Neural cell (in vitro differentiated cells): ENCODE results near the gene PHACTR1. TPM values are rescaled to one million over a fixed set of nuclear protein-coding genes. Genes with fewer than 3 reads are reported as not detected.

Experiments
- H2AFZ ChIP-seq: fragments of 200-600, 300-800 bp; sonication (generic), shearing (Covaris generic); 2 replicates; pipeline ENCODE4 v1.6.0; 2014; ENCODE audit warnings: low read depth, mild to moderate bottlenecking, antibody characterized with exemption, low read length, moderate library complexity
- H3F3A ChIP-seq: fragments of 200-600 bp; shearing (Covaris generic); 2 replicates; pipeline ENCODE4 v1.6.1; 2016; ENCODE audit warnings: mild to moderate bottlenecking, moderate library complexity, mixed read lengths, antibody characterized with exemption, low read length; ENCODE audit not compliant: insufficient read depth, poor library complexity, severe bottlenecking
- H3K27ac ChIP-seq: fragments of 200-600, 300-800 bp; sonication (generic), shearing (Covaris generic); 2 replicates; pipeline ENCODE4 v1.5.1; 2014; ENCODE audit warnings: mild to moderate bottlenecking, low read length, moderate library complexity
- H3K27me3 ChIP-seq: fragments of 300-800, 200-600 bp; sonication (generic), shearing (Covaris generic); 2 replicates; pipeline ENCODE4 v1.6.0; 2014; ENCODE audit warnings: mild to moderate bottlenecking, low read depth, low read length, moderate library complexity; ENCODE audit not compliant: insufficient read depth
- H3K36me3 ChIP-seq: fragments of 300-800, 200-600 bp; sonication (generic), shearing (Covaris generic); 2 replicates; pipeline ENCODE4 v1.5.1; 2014; ENCODE audit warnings: mild to moderate bottlenecking, antibody characterized with exemption, low read length, moderate library complexity; ENCODE audit not compliant: insufficient read depth
- H3K4me2 ChIP-seq: fragments of 300-800, 200-600 bp; sonication (generic), shearing (Covaris generic); 2 replicates; pipeline ENCODE4 v1.6.0; 2014; ENCODE audit warnings: mild to moderate bottlenecking, low read length
- H3K4me3 ChIP-seq: fragments of 300-800, 200-600 bp; sonication (generic), shearing (Covaris generic); 2 replicates; pipeline ENCODE4 v1.5.1; 2014; ENCODE audit warnings: mild to moderate bottlenecking, low read length, moderate library complexity
- H3K79me2 ChIP-seq: fragments of 200-600 bp; shearing (Covaris generic); replicated peaks from 2 replicates; pipeline ENCODE4 v1.6.0; 2014; ENCODE audit warnings: mild to moderate bottlenecking, low read length, moderate library complexity; ENCODE audit not compliant: insufficient read depth
- H3K9ac ChIP-seq: fragments of 300-800, 200-600 bp; sonication (generic), shearing (Covaris generic); 2 replicates; pipeline ENCODE4 v1.6.1; 2016; ENCODE audit warnings: mild to moderate bottlenecking, low read length, mixed read lengths
- H3K9me2 ChIP-seq: fragments of 200-600 bp; shearing (Covaris generic); 2 replicates; pipeline ENCODE4 v1.6.1; 2016; ENCODE audit warnings: mild to moderate bottlenecking, low read length, mixed read lengths; ENCODE audit not compliant: insufficient read depth
- H3K9me3 ChIP-seq: fragments of 200-600, 300-800 bp; sonication (generic), shearing (Covaris generic); 2 replicates; pipeline ENCODE4 v1.6.1; 2016; ENCODE audit warnings: mild to moderate bottlenecking, mixed run types, low read length, moderate library complexity, mixed read lengths
- H4K20me1 ChIP-seq: fragments of 200-600 bp; shearing (Covaris generic); 2 replicates; pipeline ENCODE4 v1.6.1; 2016; ENCODE audit warnings: mild to moderate bottlenecking, mixed run types; ENCODE audit not compliant: insufficient read depth
- EP300 ChIP-seq: fragments of 450-650 bp; conservative IDR thresholded peaks from 2 replicates; pipeline ENCODE4 v1.6.1; 2014; ENCODE audit warnings: antibody characterized with exemption, mild to moderate bottlenecking, moderate library complexity; ENCODE audit not compliant: poor library complexity, severe bottlenecking
- EZH2 ChIP-seq: fragments of 200-600, 300-800 bp; shearing (Covaris generic), sonication (generic); IDR thresholded peaks from 2 replicates; pipeline ENCODE4 v1.6.1; 2014; ENCODE audit warnings: antibody characterized with exemption, low read length, borderline replicate concordance, mild to moderate bottlenecking; ENCODE audit not compliant: insufficient read depth, poor library complexity, severe bottlenecking
- MXI1 ChIP-seq: fragments of 450-650 bp; conservative IDR thresholded peaks from 2 replicates; pipeline ENCODE4 v1.6.1; 2014; ENCODE audit warnings: antibody characterized with exemption, mild to moderate bottlenecking; ENCODE audit not compliant: poor library complexity, severe bottlenecking
- POLR2AphosphoS5 ChIP-seq: IDR thresholded peaks from 2 replicates; pipeline ENCODE4 v1.6.1; 2012
- RAD21 ChIP-seq: fragments of 450-650 bp; conservative IDR thresholded peaks from 2 replicates; pipeline ENCODE4 v1.6.1; 2014; ENCODE audit warnings: antibody characterized with exemption, mild to moderate bottlenecking, moderate library complexity
- SMC3 ChIP-seq: fragments of 450-650 bp; conservative IDR thresholded peaks from 2 replicates; pipeline ENCODE4 v1.6.1; 2014; ENCODE audit warnings: antibody characterized with exemption, mild to moderate bottlenecking, moderate library complexity; ENCODE audit not compliant: poor library complexity
- TAF1 ChIP-seq: IDR thresholded peaks from 2 replicates; pipeline ENCODE4 v1.6.1; 2012; ENCODE audit warnings: low read depth
- polyA plus RNA-seq: library from polyadenylated mRNA; depleted of rRNA; stranded (reverse); fragments of >200 nt; gene quantifications from 2 replicates; pipeline ENCODE4 v1.2.3, GENCODE V29; 2014
- TF ChIP-seq, protein P1 (sequence below): IDR thresholded peaks from 2 replicates; pipeline ENCODE4 v1.6.1; 2012; ENCODE audit warnings: borderline replicate concordance
- TF ChIP-seq, protein P2 (sequence below): fragments of 450-650 bp; IDR thresholded peaks from 2 replicates; pipeline ENCODE4 v1.5.1; 2014; ENCODE audit warnings: antibody characterized with exemption, mild to moderate bottlenecking, moderate library complexity; ENCODE audit not compliant: poor library complexity, severe bottlenecking

The PHACTR1 gene
- polyA plus RNA-seq, 1 donor from 2014 or later, result 7.8 TPM

DNA sequence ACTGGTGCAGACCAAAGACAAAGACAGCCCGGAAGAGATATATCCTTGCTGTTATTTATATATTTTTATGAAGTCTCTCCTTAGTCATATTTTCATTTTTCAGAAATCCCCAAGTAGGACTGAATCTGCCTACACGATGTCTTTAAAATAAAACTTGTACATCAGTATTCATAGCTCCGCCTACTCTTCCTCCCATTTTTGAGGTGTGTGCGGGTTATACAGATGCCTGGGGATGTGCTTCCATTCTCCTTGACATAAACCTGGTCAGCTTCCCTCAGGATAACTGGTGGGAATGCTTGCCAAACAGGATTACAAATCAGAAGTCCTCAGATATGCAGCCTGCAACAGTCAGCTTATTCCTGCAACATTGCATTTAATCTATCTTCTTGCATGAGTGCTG lies 264.2 kb downstream of the PHACTR1 start:
- no peak for TF ChIP-seq MXI1
- TF ChIP-seq EP300, result no peak
- TF ChIP-seq RAD21, result no peak
- TF ChIP-seq EZH2, result no peak
- TF ChIP-seq, protein P1, sequence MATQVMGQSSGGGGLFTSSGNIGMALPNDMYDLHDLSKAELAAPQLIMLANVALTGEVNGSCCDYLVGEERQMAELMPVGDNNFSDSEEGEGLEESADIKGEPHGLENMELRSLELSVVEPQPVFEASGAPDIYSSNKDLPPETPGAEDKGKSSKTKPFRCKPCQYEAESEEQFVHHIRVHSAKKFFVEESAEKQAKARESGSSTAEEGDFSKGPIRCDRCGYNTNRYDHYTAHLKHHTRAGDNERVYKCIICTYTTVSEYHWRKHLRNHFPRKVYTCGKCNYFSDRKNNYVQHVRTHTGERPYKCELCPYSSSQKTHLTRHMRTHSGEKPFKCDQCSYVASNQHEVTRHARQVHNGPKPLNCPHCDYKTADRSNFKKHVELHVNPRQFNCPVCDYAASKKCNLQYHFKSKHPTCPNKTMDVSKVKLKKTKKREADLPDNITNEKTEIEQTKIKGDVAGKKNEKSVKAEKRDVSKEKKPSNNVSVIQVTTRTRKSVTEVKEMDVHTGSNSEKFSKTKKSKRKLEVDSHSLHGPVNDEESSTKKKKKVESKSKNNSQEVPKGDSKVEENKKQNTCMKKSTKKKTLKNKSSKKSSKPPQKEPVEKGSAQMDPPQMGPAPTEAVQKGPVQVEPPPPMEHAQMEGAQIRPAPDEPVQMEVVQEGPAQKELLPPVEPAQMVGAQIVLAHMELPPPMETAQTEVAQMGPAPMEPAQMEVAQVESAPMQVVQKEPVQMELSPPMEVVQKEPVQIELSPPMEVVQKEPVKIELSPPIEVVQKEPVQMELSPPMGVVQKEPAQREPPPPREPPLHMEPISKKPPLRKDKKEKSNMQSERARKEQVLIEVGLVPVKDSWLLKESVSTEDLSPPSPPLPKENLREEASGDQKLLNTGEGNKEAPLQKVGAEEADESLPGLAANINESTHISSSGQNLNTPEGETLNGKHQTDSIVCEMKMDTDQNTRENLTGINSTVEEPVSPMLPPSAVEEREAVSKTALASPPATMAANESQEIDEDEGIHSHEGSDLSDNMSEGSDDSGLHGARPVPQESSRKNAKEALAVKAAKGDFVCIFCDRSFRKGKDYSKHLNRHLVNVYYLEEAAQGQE, result no peak
- TF ChIP-seq SMC3, result no peak
- TF ChIP-seq TAF1, result no peak
- no peak for TF ChIP-seq POLR2AphosphoS5
- TF ChIP-seq, protein P2, sequence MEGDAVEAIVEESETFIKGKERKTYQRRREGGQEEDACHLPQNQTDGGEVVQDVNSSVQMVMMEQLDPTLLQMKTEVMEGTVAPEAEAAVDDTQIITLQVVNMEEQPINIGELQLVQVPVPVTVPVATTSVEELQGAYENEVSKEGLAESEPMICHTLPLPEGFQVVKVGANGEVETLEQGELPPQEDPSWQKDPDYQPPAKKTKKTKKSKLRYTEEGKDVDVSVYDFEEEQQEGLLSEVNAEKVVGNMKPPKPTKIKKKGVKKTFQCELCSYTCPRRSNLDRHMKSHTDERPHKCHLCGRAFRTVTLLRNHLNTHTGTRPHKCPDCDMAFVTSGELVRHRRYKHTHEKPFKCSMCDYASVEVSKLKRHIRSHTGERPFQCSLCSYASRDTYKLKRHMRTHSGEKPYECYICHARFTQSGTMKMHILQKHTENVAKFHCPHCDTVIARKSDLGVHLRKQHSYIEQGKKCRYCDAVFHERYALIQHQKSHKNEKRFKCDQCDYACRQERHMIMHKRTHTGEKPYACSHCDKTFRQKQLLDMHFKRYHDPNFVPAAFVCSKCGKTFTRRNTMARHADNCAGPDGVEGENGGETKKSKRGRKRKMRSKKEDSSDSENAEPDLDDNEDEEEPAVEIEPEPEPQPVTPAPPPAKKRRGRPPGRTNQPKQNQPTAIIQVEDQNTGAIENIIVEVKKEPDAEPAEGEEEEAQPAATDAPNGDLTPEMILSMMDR, result no peak
- Histone ChIP-seq H3K27me3 (no peaks in the 10 kb centered on the region), H3K27ac (no peak overlapping the region), H4K20me1 (no peaks in the 10 kb centered on the region), H3K9ac (no peak overlapping the region), H3K79me2 (no peaks in the 10 kb centered on the region), H3K4me3 (no peak overlapping the region), H3K9me2 (no peaks in the 10 kb centered on the region), H2AFZ (no peak overlapping the region), H3K36me3 (no peaks in the 10 kb centered on the region), H3F3A (no peaks in the 10 kb centered on the region), H3K9me3 (no peaks in the 10 kb centered on the region), H3K4me2 (no peak overlapping the region)

DNA sequence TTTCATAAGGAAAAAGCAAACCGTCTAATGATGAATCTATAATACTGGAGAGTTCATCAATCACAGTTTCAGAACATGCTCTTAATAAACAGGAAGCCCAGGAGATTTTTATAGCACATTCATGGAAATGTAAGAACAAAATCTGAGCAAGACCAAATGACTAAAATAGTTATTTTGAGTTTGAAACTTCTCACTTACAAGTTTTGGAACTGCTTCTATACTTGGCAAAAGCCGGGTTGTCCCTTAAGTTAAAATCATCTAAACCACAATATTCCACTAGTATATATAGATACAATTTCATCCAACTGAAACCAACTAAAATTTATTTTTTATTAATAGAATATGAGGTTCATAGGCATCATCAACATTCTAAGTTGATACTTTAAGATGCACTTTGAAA lies 268.2 kb downstream of the PHACTR1 start:
- H3K79me2 ChIP-seq, result no peaks in the 10 kb centered on the region
- H2AFZ ChIP-seq, result no peak overlapping the region
- no peaks in the 10 kb centered on the region for H3F3A ChIP-seq
- H3K27ac ChIP-seq, result no peak overlapping the region
- no peaks in the 10 kb centered on the region for H3K36me3 ChIP-seq
- no peak overlapping the region for H3K9ac ChIP-seq
- TF ChIP-seq, protein P2, result no peak
- TF ChIP-seq TAF1, result no peak
- TF ChIP-seq RAD21, result no peak
- no peak for TF ChIP-seq MXI1
- TF ChIP-seq, protein P1, result no peak
- TF ChIP-seq POLR2AphosphoS5, result no peak
- TF ChIP-seq SMC3, result no peak
- no peak for TF ChIP-seq EP300
- TF ChIP-seq EZH2, result no peak
- no peaks in the 10 kb centered on the region for H3K27me3 ChIP-seq
- no peaks in the 10 kb centered on the region for H4K20me1 ChIP-seq
- H3K4me3 ChIP-seq, result no peak overlapping the region
- no peaks in the 10 kb centered on the region for H3K9me2 ChIP-seq
- H3K4me2 ChIP-seq, result no peak overlapping the region
- H3K9me3 ChIP-seq, result no peaks in the 10 kb centered on the region
